ENCODE results near the gene TTC27.

- TF ChIP-seq, protein P1, sequence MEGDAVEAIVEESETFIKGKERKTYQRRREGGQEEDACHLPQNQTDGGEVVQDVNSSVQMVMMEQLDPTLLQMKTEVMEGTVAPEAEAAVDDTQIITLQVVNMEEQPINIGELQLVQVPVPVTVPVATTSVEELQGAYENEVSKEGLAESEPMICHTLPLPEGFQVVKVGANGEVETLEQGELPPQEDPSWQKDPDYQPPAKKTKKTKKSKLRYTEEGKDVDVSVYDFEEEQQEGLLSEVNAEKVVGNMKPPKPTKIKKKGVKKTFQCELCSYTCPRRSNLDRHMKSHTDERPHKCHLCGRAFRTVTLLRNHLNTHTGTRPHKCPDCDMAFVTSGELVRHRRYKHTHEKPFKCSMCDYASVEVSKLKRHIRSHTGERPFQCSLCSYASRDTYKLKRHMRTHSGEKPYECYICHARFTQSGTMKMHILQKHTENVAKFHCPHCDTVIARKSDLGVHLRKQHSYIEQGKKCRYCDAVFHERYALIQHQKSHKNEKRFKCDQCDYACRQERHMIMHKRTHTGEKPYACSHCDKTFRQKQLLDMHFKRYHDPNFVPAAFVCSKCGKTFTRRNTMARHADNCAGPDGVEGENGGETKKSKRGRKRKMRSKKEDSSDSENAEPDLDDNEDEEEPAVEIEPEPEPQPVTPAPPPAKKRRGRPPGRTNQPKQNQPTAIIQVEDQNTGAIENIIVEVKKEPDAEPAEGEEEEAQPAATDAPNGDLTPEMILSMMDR (optimal IDR thresholded peaks at IDR 0.05 in 1 of 3, IDR thresholded peaks at IDR 0.05 in 1 of 3, conservative IDR thresholded peaks at IDR 0.05 in 1 of 3; ENCODE audit: extremely low read depth in 1 of 3, insufficient read depth in 2 of 3, low read length in 3 of 3), result no peak
- no peak for TF ChIP-seq EZH2 (IDR thresholded peaks at IDR 0.05; ENCODE audit: low read length)
Observed at GRCh38 chr2:32750880-32751279, 123.0 kb downstream of the TTC27 start.

All from keratinocyte (primary cell).